ENCODE measurements around the gene ZMYND11.
"Not testable (repeated sequence)": the region's sequence is repeated elsewhere in the genome, so short reads cannot be mapped to it uniquely, and the experiment has no call there.

Gene ZMYND11

GRCh38 chr10:260819-261429 lies 125.7 kb downstream of the ZMYND11 start:
- DNase-seq = no peak

DNA sequence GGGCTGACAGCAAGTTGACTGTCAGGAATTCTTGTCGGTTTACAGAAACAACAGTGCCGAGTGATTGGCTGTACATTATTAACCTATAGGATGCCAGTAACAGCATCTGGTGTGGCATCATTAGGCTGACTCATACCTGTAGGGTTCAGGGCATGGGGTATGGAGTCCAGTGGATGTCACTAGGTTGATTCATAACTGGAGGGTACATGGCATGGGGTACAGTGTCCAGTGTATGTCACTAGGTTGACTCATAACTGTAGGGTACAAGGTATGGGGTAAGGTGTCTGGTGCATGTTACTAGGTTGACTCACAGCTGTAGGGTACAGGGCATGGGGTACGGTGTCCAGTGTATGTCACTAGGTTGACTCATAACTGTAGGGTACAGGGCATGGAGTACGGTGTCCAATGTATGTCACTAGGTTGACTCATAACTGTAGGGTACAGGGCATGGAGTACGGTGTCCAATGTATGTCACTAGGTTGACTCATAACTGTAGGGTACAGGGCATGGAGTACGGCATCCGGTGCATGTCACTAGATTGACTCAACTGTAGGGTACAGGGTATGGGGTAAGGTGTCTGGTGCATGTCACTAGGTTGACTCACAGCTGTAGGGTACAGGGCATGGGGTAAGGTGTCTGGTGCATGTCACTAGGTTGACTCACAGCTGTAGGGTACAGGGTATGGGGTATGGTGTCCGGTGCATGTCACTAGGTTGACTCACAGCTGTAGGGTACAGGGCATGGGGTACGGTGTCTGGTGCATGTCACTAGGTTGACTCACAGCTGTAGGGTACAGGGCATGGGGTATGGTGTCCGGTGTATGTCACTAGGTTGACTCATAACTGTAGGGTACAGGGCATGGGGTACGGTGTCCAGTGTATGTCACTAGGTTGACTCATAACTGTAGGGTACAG lies 129.2 kb downstream of the ZMYND11 start:
- not testable (repeated sequence) for DNase-seq

GRCh38 chr10:265074-265440 lies 129.8 kb downstream of the ZMYND11 start:
- DNase-seq = not testable (repeated sequence)

- DNase-seq = not testable (repeated sequence)
These were observed 130.7 kb downstream of the ZMYND11 start for GRCh38 chr10:265816-266588.

DNA sequence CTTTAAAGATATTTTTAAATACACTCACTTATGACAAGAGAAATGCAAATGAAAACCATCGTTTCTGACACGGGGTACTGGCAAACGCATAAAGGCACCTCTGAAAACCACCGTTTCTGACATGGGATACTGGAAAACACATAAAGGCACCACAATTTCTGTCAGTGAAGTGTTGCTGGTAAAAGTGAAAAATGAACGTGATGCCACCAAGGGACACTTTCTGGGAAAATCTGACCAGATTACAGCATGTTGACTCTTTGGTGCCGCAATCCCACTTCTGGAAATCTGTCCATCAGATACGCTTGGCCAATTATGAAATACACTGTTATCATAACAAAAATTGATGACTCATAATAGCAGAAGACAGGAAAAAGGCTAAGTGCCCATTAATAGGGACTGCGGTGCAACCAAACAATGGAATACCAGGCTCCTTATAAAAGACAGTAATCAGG lies 131.7 kb downstream of the ZMYND11 start:
- no peak for DNase-seq

- no peak for DNase-seq
These were observed 132.4 kb downstream of the ZMYND11 start for GRCh38 chr10:267705-268104.

DNA sequence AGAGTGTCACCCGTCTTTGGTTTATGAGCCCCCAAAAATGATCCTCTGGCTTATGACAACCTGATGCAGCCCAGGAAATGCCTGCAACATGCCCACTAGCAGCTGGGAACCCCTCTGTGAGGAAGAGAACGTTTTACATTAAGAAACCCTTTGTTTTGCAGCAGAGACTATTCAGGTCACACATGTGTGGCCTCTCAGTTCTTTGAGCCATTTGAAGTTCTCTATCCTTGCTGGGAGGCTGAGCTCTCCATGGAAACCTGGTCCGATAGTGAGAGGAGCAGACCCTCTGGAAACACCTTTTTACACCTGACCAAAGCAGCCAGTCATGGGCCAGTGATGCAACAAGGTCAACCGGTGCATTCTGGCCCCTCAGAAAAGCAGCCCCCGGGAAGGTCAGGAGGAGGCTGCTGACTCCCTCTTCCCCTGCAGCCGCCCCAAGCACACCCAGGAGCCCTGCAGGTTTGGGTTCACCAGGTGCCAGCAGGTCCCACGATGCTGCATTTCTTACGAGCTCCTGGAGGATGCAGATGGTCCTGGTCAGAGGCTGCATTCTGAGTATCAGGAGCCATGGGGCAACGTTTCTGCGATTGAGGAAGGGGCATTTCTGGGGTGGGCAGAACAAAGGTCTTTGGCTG lies 134.3 kb downstream of the ZMYND11 start:
- no peak for DNase-seq

GRCh38 chr10:271201-271600 lies 135.9 kb downstream of the ZMYND11 start:
- no peak for DNase-seq

DNA sequence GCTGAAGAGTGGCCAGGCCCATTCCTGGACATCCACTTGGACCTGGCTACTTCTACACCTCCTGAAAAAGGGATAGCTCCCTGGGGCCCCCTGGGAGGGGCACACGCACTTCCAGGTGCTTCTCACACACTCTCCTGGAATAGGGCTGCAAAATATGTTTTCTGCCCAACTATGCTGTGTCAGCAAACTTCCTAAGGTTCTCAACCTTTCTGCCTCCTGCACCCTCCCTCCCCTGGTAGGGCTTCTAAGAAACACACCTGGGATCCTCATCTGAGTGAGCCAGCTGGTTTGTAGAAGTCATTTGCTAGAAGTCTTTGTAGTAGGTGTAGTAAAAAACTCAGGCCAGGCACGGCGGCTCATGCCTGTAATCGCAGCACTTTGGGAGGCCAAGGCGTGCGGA lies 136.5 kb downstream of the ZMYND11 start:
- DNase-seq = no peak

- no peak for DNase-seq
These were observed 137.8 kb downstream of the ZMYND11 start for GRCh38 chr10:273088-273487.

DNA sequence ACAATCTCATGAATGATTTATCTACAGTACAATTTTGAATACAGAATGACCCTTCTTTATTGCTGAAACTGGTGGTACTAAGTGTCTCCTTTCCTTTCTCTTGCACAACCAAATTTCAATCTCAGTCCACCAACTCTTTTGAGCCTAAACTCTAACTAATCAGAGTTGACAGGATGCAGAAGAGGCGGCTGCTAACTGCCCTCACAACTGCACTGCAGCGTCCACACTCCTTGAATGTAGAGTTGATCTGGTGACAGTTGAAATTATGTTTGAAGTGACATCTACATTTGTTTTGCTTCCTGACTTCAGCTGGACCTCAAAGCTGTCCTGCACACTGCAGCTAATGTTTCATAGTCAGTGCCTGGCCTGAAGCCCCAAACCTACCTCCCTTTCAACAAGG lies 139.6 kb downstream of the ZMYND11 start:
- no peak for DNase-seq

- no peak for DNase-seq
These were observed 140.4 kb downstream of the ZMYND11 start for GRCh38 chr10:275680-276079.

DNA sequence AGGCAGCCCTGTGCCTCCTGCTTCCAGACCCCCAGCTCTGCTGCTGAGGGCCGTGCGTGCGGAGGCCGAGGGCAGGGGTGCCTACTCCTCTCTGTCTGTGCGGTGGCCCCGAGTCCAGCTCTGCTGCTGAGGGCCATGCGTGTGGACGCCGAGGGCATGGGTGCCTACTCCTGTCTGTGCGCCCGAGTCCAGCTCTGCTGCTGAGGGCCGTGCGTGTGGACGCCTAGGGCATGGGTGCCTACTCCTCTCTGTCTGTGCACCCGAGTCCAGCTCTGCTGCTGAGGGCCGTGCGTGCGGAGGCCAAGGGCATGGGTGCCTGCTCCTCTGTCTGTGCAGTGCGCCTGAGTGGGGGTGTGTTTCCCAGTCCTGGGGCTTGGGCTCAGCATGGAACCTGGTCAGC lies 142.7 kb downstream of the ZMYND11 start:
- DNase-seq = no peak

DNA sequence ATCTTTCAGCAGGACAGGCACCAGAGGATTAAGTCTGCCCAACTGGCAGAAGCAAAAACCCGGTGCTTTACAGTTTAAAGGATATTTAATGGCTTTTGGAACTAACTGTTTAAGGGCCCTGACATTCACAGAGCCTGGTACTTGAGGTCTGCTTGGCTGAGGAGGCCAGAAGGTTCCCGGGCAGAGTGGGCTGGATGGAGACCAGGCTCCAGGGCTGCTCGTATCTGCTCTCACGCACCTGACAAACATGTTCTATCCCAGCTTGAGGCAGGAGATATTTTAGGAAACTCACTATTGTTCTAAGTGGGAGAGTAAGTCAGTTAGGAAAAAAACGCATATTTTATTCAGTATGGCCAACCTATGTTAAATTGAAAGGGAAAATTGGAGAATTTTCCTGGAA lies 143.5 kb downstream of the ZMYND11 start:
- DNase-seq = no peak

GRCh38 chr10:279232-279631 lies 144.0 kb downstream of the ZMYND11 start:
- DNase-seq = no peak

DNA sequence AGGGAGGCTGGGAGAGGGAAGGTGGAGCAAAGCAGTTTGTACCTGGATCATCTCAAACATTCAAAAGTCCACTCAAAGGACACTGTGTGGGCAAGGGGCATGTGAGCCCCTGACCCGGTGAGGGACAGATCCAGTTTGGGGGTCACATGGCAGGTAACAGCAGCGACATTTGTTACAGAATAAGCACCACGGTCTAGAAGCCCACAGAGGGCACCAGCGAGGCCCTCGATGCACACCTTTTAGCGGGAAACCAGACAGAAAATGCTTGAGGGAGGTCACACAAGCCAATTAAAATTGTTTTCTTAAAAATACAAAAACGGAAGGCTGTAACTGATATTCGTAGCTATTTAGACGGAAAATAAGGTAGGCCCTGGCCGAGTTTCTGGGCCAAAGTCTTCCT lies 144.4 kb downstream of the ZMYND11 start:
- DNase-seq = no peak

GRCh38 chr10:282294-283139 lies 147.3 kb downstream of the ZMYND11 start:
- no peak for DNase-seq

- no peak for DNase-seq
These were observed 147.9 kb downstream of the ZMYND11 start for GRCh38 chr10:283140-283479.

DNA sequence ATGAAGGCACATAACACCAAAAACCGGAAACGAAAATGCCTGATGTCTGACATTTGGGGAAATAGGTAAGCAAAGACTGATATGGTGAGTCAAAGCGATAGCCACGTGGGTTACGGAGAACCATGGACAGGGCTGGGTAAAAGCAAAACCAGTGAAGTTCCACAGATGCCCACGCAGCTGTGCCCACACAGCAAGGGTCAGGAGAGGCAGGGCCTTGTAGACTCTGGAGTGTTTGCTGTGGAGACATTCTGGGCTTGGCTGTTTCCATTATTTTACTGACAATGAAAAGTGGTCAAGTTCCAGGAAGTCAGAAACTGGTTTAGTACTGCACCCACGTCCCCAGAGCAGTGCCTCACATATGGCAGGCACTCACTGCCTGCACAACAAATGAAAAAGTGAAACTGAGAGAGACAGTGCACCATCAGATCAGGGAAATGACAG lies 148.7 kb downstream of the ZMYND11 start:
- no peak for DNase-seq

DNA sequence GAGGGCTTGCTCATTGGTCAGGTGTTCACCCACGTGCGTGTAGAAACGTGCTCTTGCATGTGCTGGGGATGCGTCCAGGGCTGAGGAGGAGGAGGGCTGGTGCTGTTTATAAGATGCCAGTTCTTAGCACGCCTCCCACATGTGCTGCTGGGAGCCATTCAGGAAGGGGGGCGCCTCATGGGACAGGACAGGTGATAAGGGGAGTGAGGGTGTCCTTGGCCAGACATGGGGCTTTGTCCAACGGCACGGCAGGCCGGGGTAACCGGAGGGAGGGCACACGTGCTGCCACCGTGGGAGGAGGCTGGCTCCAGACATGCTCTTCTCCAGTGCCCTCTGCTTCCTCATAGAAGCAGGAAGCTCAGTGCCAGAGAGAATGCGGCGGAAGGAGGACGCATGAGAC lies 150.0 kb downstream of the ZMYND11 start:
- DNase-seq = no peak

DNA sequence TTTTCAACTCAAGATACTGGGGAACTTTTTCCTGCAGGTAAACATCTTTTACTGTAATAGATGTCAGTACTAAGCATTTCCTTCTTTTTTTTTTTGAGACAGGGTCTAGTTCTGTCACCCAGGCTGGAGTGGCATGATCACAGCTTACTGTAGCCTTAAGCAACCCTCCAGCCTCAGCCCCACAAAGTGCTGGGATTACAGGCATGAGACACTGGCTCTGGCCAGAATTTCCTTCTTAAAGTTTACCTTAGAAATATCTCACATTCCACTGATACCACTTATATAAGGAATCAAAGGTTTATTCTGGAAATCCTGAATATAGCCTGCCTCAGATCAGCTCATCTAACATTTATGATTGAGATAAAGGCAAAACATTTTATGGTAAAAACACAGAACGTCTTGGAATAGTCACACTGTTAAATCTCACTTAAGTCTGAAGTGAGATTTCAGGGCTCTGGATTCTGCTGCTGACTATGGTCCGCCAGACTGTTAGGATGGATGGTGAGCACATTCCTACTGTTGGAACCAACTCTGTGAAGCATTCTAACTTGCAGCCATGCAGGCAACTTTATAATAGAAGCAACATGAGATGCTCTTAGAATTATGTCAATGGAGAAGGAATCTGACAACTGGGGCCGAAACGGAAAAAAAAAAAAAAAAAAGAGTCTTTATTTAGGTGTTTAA lies 151.9 kb downstream of the ZMYND11 start:
- DNase-seq = no peak

- DNase-seq = no peak
These were observed 152.6 kb downstream of the ZMYND11 start for GRCh38 chr10:287814-288213.
